MCF 10A (cell line): Measurements from ENCODE around the gene KIAA0319L. TPM values are rescaled to one million over a fixed set of nuclear protein-coding genes. Genes with fewer than 3 reads are reported as not detected.

ENCODE experiments used
- BruUV-seq: library from RNA; stranded (reverse); fragments of 400-500 nt; replicated peaks from 2 replicates; lab custom pipeline; 2021; lab: Mats Ljungman, UMichigan
- CTCF ChIA-PET: fragments of 300-600 bp; sonication (Branson Sonifier 250); formaldehyde crosslinking; extraction: SDS; loops from one replicate; lab custom pipeline; 2021; ENCODE audit warnings: antibody characterized with exemption, inconsistent platforms; lab: Yijun Ruan, JAX
- POLR2A ChIA-PET: fragments of 300-600, 350-650 bp; sonication (Branson Sonifier 250); formaldehyde crosslinking; extraction: SDS; loops from one replicate; lab custom pipeline; 2020; ENCODE audit warnings: antibody characterized with exemption, inconsistent platforms; lab: Yijun Ruan, JAX
- DNase-seq: peaks from one replicate; pipeline ENCODE4 v3.0.0-alpha.2; 2018; ENCODE audit not compliant: unreplicated experiment
- H3K27ac Mint-ChIP-seq: one replicate; pipeline ENCODE4 v1.8.0; 2022; ENCODE audit warnings: mild to moderate bottlenecking, low read depth, mixed read lengths; ENCODE audit not compliant: unreplicated experiment
- H3K27me3 Mint-ChIP-seq: one replicate; pipeline ENCODE4 v1.8.0; 2022; ENCODE audit warnings: mixed read lengths; ENCODE audit not compliant: insufficient read depth, unreplicated experiment
- H3K36me3 Mint-ChIP-seq: one replicate; pipeline ENCODE4 v1.8.0; 2022; ENCODE audit warnings: mild to moderate bottlenecking, moderate library complexity, mixed read lengths; ENCODE audit not compliant: insufficient read depth, unreplicated experiment
- H3K4me1 Mint-ChIP-seq: one replicate; pipeline ENCODE4 v1.8.0; 2022; ENCODE audit warnings: mixed read lengths; ENCODE audit not compliant: insufficient read depth, unreplicated experiment
- H3K4me3 Mint-ChIP-seq: one replicate; pipeline ENCODE4 v1.8.0; 2022; ENCODE audit warnings: mild to moderate bottlenecking, moderate library complexity, mixed read lengths; ENCODE audit not compliant: unreplicated experiment
- H3K9me3 Mint-ChIP-seq: one replicate; pipeline ENCODE4 v1.8.0; 2022; ENCODE audit warnings: mixed read lengths; ENCODE audit not compliant: unreplicated experiment
- CTCF ChIP-seq: fragments of 200-600 bp; IDR thresholded peaks from one replicate; pipeline ENCODE4 v1.8.0; 2022; ENCODE audit warnings: antibody characterized with exemption, mild to moderate bottlenecking; ENCODE audit not compliant: unreplicated experiment
- intact Hi-C: fragments of 100-400 bp; cut with micrococcal nuclease; formaldehyde crosslinking; loops from 2 replicates; pipeline ENCODE4 v1.14.1; 2022
- total RNA-seq: library from RNA; stranded (reverse); gene quantifications from 2 replicates; pipeline ENCODE4 v1.2.3, GENCODE V29; 2022

KIAA0319L gene
- total RNA-seq, 1 experiment from 2014 or later, result 50.7 TPM

GRCh38 chr1:35530946-35531345 is 26.3 kb downstream of the KIAA0319L start:
- H3K27ac Mint-ChIP-seq, result no peak overlapping the region
- no peaks in the 10 kb centered on the region for H3K4me1 Mint-ChIP-seq
- BruUV-seq, result no TSS peak
- no peak for DNase-seq
- H3K9me3 Mint-ChIP-seq, result peaks cover 15% of the 10 kb centered on the region
- ChIA-PET CTCF (no interaction called here), POLR2A (no interaction called here)
- intact Hi-C loops, result no loop called here
- H3K4me3 Mint-ChIP-seq, result no peak overlapping the region
- peaks cover 24% of the 10 kb centered on the region for H3K36me3 Mint-ChIP-seq
- TF ChIP-seq CTCF, result no peak
- no peaks in the 10 kb centered on the region for H3K27me3 Mint-ChIP-seq

GRCh38 chr1:35530168-35530567 is 27.0 kb downstream of the KIAA0319L start:
- CTCF ChIA-PET, result interaction anchor here (0.6 to 0.7 kb wide), 3 partner anchors 11 to 624 kb away, joined by 3 read pairs; no protein-coding TSS in a partner anchor
- Mint-ChIP-seq H3K36me3 (peaks cover 24% of the 10 kb centered on the region), H3K27me3 (no peaks in the 10 kb centered on the region), H3K9me3 (peaks cover 15% of the 10 kb centered on the region), H3K27ac (no peak overlapping the region), H3K4me3 (no peak overlapping the region), H3K4me1 (no peaks in the 10 kb centered on the region)
- intact Hi-C loops, result no loop called here
- TF ChIP-seq CTCF, result no peak
- no TSS peak for BruUV-seq
- DNase-seq, result no peak
- POLR2A ChIA-PET, result interaction anchor here (0.6 to 1.2 kb wide), 3 partner anchors 15 to 24 kb away, joined by 3 to 5 read pairs (median 3); no protein-coding TSS in a partner anchor

GRCh38 chr1:35524106-35524505 is 33.1 kb downstream of the KIAA0319L start:
- Mint-ChIP-seq H3K9me3 (peaks cover 16% of the 10 kb centered on the region), H3K4me1 (no peaks in the 10 kb centered on the region), H3K27ac (no peak overlapping the region), H3K36me3 (peaks cover 5% of the 10 kb centered on the region), H3K27me3 (no peaks in the 10 kb centered on the region), H3K4me3 (no peak overlapping the region)
- intact Hi-C loops, result no loop called here
- CTCF ChIA-PET, result interaction anchor here (0.7 kb wide), 1 partner anchor 12 kb away, joined by 3 read pairs; no protein-coding TSS in a partner anchor
- no peak for TF ChIP-seq CTCF
- BruUV-seq, result no TSS peak
- POLR2A ChIA-PET, result interaction anchor here (0.7 kb wide), 1 partner anchor 8 kb away, joined by 3 read pairs; no protein-coding TSS in a partner anchor
- DNase-seq, result no peak

GRCh38 chr1:35519432-35519831 is 37.8 kb downstream of the KIAA0319L start:
- H3K27ac Mint-ChIP-seq, result no peak overlapping the region

More at GRCh38 chr1:35519432-35519831, 37.8 kb downstream of the KIAA0319L start:
- no TSS peak for BruUV-seq
- Mint-ChIP-seq H3K9me3 (peaks cover 35% of the 10 kb centered on the region), H3K4me1 (no peaks in the 10 kb centered on the region), H3K4me3 (no peak overlapping the region), H3K27me3 (no peaks in the 10 kb centered on the region), H3K36me3 (peaks cover 8% of the 10 kb centered on the region)
- ChIA-PET CTCF (no interaction called here), POLR2A (no interaction called here)
- TF ChIP-seq CTCF, result no peak
- DNase-seq, result no peak
- intact Hi-C loops, result no loop called here
